Kidney epithelial cell (primary cell): ENCODE measurements around the gene PRDM7. TPM values are rescaled to one million over a fixed set of nuclear protein-coding genes. Genes with fewer than 3 reads are reported as not detected.

Source experiments
- DNase-seq: peaks from one replicate; pipeline ENCODE4 v3.0.0-alpha.2; 2010; ENCODE audit warnings: low read depth
- H3K27me3 ChIP-seq: 2 replicates; pipeline ENCODE4 v1.6.0; 2011; ENCODE audit warnings: low read length; ENCODE audit not compliant: control insufficient read depth, insufficient read depth
- H3K36me3 ChIP-seq: 2 replicates; pipeline ENCODE4 v1.5.1; 2011; ENCODE audit warnings: low read length; ENCODE audit not compliant: control insufficient read depth, insufficient read depth
- H3K4me3 ChIP-seq: 2 replicates; pipeline ENCODE4 v1.5.1; 2011; ENCODE audit warnings: low read depth, mild to moderate bottlenecking, control low read depth, low read length
- CTCF ChIP-seq: IDR thresholded peaks from 2 replicates; pipeline ENCODE4 v1.5.1; 2011; ENCODE audit warnings: mild to moderate bottlenecking, moderate library complexity, low read length, control low read depth, inconsistent platforms; ENCODE audit not compliant: insufficient read depth, poor library complexity, severe bottlenecking
- total RNA-seq: library from RNA; depleted of rRNA; stranded (reverse); fragments of >200 nt; gene quantifications from 2 replicates; pipeline ENCODE4 v1.2.3, GENCODE V29; 2015

PRDM7 gene
- total RNA-seq, 1 donor from 2014 or later, result not detected

- no peak for DNase-seq
- H3K27me3 ChIP-seq, result no peaks in the 10 kb centered on the region
- no peak for TF ChIP-seq CTCF
- no peaks in the 10 kb centered on the region for H3K36me3 ChIP-seq
- H3K4me3 ChIP-seq, result no peak overlapping the region
These were observed 56.2 kb downstream of the PRDM7 start for GRCh38 chr16:90020838-90021382.

GRCh38 chr16:90020260-90020837 lies 56.8 kb downstream of the PRDM7 start:
- no peak for TF ChIP-seq CTCF
- no peak for DNase-seq
- no peaks in the 10 kb centered on the region for H3K27me3 ChIP-seq
- H3K4me3 ChIP-seq, result peak overlapping the region; percentile 64
- H3K36me3 ChIP-seq, result no peaks in the 10 kb centered on the region

- TF ChIP-seq CTCF, result no peak
- Histone ChIP-seq H3K4me3 (peak overlapping the region; percentile 64), H3K27me3 (no peaks in the 10 kb centered on the region), H3K36me3 (no peaks in the 10 kb centered on the region)
- DNase-seq, result no peak
These were observed 57.4 kb downstream of the PRDM7 start for GRCh38 chr16:90019543-90020259.

GRCh38 chr16:90018652-90019542 lies 58.2 kb downstream of the PRDM7 start, which contains the start of gene DBNDD1:
TSS of gene DBNDD1 (minus strand) at chr16:90019456. CDS start at chr16:90019341, 115 bp downstream.
- DNase-seq, result no peak
- Histone ChIP-seq H3K4me3 (peak within 1 kb of the TSS; percentile 76), H3K27me3 (no peaks in the 10 kb centered on the region), H3K36me3 (no peaks in the 10 kb centered on the region)
- no peak for TF ChIP-seq CTCF

GRCh38 chr16:90018297-90018651 lies 58.9 kb downstream of the PRDM7 start:
- Histone ChIP-seq H3K4me3 (peak overlapping the region; percentile 76), H3K36me3 (no peaks in the 10 kb centered on the region), H3K27me3 (no peaks in the 10 kb centered on the region)
- TF ChIP-seq CTCF, result no peak
- no peak for DNase-seq
